Hepatocyte (in vitro differentiated cells): ENCODE results near the gene MRPS27. TPM values are rescaled to one million over a fixed set of nuclear protein-coding genes. Genes with fewer than 3 reads are reported as not detected.

Source experiments
- DNase-seq: peaks from one replicate; pipeline ENCODE4 v3.0.0-alpha.2; 2016; ENCODE audit warnings: low spot score
- H2AFZ ChIP-seq: fragments of 200-600 bp; sonication (generic); 2 replicates; pipeline ENCODE4 v1.6.0; 2016; ENCODE audit warnings: antibody characterized with exemption, mild to moderate bottlenecking
- H3K27ac ChIP-seq: fragments of 200-600 bp; sonication (generic); 2 replicates; pipeline ENCODE4 v1.5.1; 2016; ENCODE audit warnings: mild to moderate bottlenecking
- H3K27me3 ChIP-seq: fragments of 200-600 bp; sonication (generic); 2 replicates; pipeline ENCODE4 v1.6.1; 2016
- H3K36me3 ChIP-seq: fragments of 200-600 bp; sonication (generic); replicated peaks from 2 replicates; pipeline ENCODE4 v1.5.1; 2016; ENCODE audit warnings: low read depth; ENCODE audit not compliant: insufficient read depth
- H3K4me1 ChIP-seq: fragments of 200-600 bp; sonication (generic); 2 replicates; pipeline ENCODE4 v1.5.1; 2016; ENCODE audit warnings: mild to moderate bottlenecking, moderate library complexity; ENCODE audit not compliant: insufficient read depth
- H3K4me2 ChIP-seq: fragments of 200-600 bp; sonication (generic); 2 replicates; pipeline ENCODE4 v1.6.0; 2016
- H3K4me3 ChIP-seq: fragments of 200-600 bp; sonication (generic); 2 replicates; pipeline ENCODE4 v1.5.1; 2016; ENCODE audit warnings: mild to moderate bottlenecking
- H3K79me2 ChIP-seq: fragments of 200-600 bp; sonication (generic); 2 replicates; pipeline ENCODE4 v1.6.0; 2017; ENCODE audit warnings: mild to moderate bottlenecking
- H3K9me2 ChIP-seq: fragments of 200-600 bp; sonication (generic); replicated peaks from 2 replicates; pipeline ENCODE4 v1.6.0; 2017; ENCODE audit warnings: mild to moderate bottlenecking; ENCODE audit not compliant: insufficient read depth
- H3K9me3 ChIP-seq: fragments of 200-600 bp; sonication (generic); 2 replicates; pipeline ENCODE4 v1.5.1; 2016; ENCODE audit warnings: low read depth, mild to moderate bottlenecking
- H4K20me1 ChIP-seq: fragments of 200-600 bp; sonication (generic); 2 replicates; pipeline ENCODE4 v1.6.0; 2016; ENCODE audit warnings: mild to moderate bottlenecking; ENCODE audit not compliant: insufficient read depth, poor library complexity, severe bottlenecking
- EZH2 ChIP-seq: fragments of 200-600 bp; sonication (generic); IDR thresholded peaks from 2 replicates; pipeline ENCODE4 v1.6.1; 2016; ENCODE audit warnings: antibody characterized with exemption, mild to moderate bottlenecking, borderline replicate concordance
- EZH2phosphoT487 ChIP-seq: fragments of 200-600 bp; sonication (generic); IDR thresholded peaks from one replicate; pipeline ENCODE4 v1.6.1; 2018; ENCODE audit warnings: antibody characterized with exemption, mild to moderate bottlenecking, low read depth, moderate library complexity; ENCODE audit not compliant: unreplicated experiment, severe bottlenecking
- WGBS: methylation state at CpG from one replicate; pipeline ENCODE4 v1.1.6; 2016; ENCODE audit warnings: low lambda C conversion rate; ENCODE audit errors: missing lambda C conversion rate; 5-methylcytosine and 5-hydroxymethylcytosine counted together
- polyA plus RNA-seq: library from polyadenylated mRNA; unstranded; fragments of >200 nt; fragmentation: Nextera tagmentation; extraction: Ambion mirVana; gene quantifications from 2 replicates; pipeline ENCODE4 v1.2.1, GENCODE V29; 2016
- total RNA-seq: library from RNA; depleted of rRNA; stranded (reverse); fragments of >200 nt; gene quantifications from 2 replicates; pipeline ENCODE4 v1.2.3, GENCODE V29; 2014
- TF ChIP-seq, protein P1 (sequence below): fragments of 200-600 bp; sonication (generic); IDR thresholded peaks from 2 replicates; pipeline ENCODE4 v1.5.1; 2016; ENCODE audit warnings: antibody characterized with exemption, mild to moderate bottlenecking; ENCODE audit not compliant: poor library complexity

The MRPS27 gene
- total and polyA plus RNA-seq, 2 experiments from 2014 or later = 35.6 to 63.5 TPM

GRCh38 chr5:72268260-72268659, 51.8 kb downstream of the MRPS27 start:
- no peaks in the 10 kb centered on the region for H4K20me1 ChIP-seq
- H2AFZ ChIP-seq = no peak overlapping the region
- no peak overlapping the region for H3K27ac ChIP-seq
- H3K4me1 ChIP-seq = no peaks in the 10 kb centered on the region
- DNase-seq = no peak
- no peaks in the 10 kb centered on the region for H3K36me3 ChIP-seq
- H3K4me2 ChIP-seq = no peak overlapping the region
- no peak overlapping the region for H3K4me3 ChIP-seq
- 84% methylated on average over 2 of the region's 2 CpGs for WGBS
- no peaks in the 10 kb centered on the region for H3K27me3 ChIP-seq
- TF ChIP-seq EZH2 (no peak), EZH2phosphoT487 (no peak)
- TF ChIP-seq, protein P1, sequence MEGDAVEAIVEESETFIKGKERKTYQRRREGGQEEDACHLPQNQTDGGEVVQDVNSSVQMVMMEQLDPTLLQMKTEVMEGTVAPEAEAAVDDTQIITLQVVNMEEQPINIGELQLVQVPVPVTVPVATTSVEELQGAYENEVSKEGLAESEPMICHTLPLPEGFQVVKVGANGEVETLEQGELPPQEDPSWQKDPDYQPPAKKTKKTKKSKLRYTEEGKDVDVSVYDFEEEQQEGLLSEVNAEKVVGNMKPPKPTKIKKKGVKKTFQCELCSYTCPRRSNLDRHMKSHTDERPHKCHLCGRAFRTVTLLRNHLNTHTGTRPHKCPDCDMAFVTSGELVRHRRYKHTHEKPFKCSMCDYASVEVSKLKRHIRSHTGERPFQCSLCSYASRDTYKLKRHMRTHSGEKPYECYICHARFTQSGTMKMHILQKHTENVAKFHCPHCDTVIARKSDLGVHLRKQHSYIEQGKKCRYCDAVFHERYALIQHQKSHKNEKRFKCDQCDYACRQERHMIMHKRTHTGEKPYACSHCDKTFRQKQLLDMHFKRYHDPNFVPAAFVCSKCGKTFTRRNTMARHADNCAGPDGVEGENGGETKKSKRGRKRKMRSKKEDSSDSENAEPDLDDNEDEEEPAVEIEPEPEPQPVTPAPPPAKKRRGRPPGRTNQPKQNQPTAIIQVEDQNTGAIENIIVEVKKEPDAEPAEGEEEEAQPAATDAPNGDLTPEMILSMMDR = no peak
- no peaks in the 10 kb centered on the region for H3K9me2 ChIP-seq
- peaks cover 7% of the 10 kb centered on the region for H3K79me2 ChIP-seq
- H3K9me3 ChIP-seq = no peaks in the 10 kb centered on the region

DNA sequence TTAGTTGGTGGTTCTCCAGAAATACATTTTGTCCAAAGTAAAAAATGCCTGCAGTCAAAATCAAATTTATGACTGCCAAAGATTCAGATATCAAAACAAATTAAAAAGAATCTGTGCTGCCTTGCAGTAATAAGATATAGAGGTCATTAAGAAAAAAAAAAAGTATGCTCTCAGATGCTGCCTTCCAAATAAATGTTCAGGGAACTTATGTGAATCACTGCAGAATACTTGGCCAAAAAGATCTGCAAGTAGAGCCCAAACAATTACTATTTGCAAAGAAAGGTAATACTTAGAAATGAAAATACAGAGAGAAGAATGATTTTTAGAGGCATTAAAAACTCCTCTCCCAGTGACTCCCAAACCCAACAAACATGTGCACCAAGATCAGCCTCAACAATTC, 52.4 kb downstream of the MRPS27 start:
- no peak overlapping the region for H2AFZ ChIP-seq
- no peaks in the 10 kb centered on the region for H3K36me3 ChIP-seq
- no peaks in the 10 kb centered on the region for H3K27me3 ChIP-seq
- no peaks in the 10 kb centered on the region for H3K9me2 ChIP-seq
- no peak overlapping the region for H3K4me2 ChIP-seq
- H3K4me3 ChIP-seq = no peak overlapping the region
- H4K20me1 ChIP-seq = no peaks in the 10 kb centered on the region
- no peaks in the 10 kb centered on the region for H3K4me1 ChIP-seq
- H3K9me3 ChIP-seq = no peaks in the 10 kb centered on the region
- no peak for TF ChIP-seq EZH2
- H3K79me2 ChIP-seq = peaks cover 7% of the 10 kb centered on the region
- H3K27ac ChIP-seq = no peak overlapping the region
- no peak for DNase-seq

GRCh38 chr5:72266862-72267261, 53.2 kb downstream of the MRPS27 start:
- Histone ChIP-seq H3K9me2 (no peaks in the 10 kb centered on the region), H3K36me3 (no peaks in the 10 kb centered on the region), H2AFZ (no peak overlapping the region), H3K27ac (no peak overlapping the region), H3K4me3 (no peak overlapping the region), H4K20me1 (no peaks in the 10 kb centered on the region), H3K4me2 (no peak overlapping the region), H3K79me2 (peaks cover 7% of the 10 kb centered on the region), H3K4me1 (no peaks in the 10 kb centered on the region), H3K9me3 (no peaks in the 10 kb centered on the region), H3K27me3 (no peaks in the 10 kb centered on the region)
- 79% methylated on average over 2 of the region's 2 CpGs for WGBS
- no peak for DNase-seq
- TF ChIP-seq, protein P1 = no peak
- no peak for TF ChIP-seq EZH2phosphoT487
- no peak for TF ChIP-seq EZH2

DNA sequence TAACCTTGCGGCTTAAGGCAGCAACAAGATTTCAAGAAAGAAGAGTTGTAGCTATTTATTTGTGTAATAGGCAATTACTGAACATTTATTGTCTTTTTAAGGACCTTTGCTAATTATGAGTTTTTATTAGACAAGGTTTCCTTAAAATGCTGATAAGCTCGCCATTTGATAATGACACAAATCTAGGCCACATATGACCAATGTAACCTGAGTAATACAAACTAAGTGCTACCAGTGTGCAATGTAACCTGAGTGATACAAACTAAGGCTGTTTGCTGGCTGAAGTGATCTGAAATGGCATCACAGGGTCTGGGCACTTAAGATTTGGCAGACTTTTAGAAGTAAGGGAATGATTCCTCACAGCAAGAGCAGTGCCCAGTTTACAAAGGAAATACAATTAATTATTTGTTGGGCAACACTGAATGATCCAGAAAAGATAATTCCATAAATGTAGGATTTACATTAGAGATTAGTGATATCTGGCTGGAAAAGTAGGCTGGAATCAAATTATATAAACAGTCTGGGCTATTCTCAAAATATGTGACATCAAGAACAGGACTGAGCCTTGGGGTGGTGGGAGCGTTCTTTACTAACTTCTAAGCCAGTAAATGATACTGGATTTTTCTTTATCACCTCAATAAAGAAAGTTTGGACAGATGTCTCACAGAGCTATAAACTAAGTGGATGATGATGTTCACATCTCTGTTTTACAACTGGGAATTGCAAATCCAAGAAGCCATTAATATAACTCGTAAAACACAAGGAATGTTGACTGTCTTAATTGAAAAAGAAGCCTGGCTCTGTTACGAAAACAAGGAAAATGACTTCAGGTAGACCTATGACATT, 54.8 kb downstream of the MRPS27 start:
- no peaks in the 10 kb centered on the region for H3K9me3 ChIP-seq
- no peaks in the 10 kb centered on the region for H3K9me2 ChIP-seq
- TF ChIP-seq EZH2phosphoT487 (no peak), EZH2 (no peak)
- TF ChIP-seq, protein P1 = no peak
- H4K20me1 ChIP-seq = no peaks in the 10 kb centered on the region
- H2AFZ ChIP-seq = no peak overlapping the region
- H3K4me2 ChIP-seq = no peak overlapping the region
- H3K4me3 ChIP-seq = no peak overlapping the region
- H3K27me3 ChIP-seq = no peaks in the 10 kb centered on the region
- no peaks in the 10 kb centered on the region for H3K36me3 ChIP-seq
- H3K79me2 ChIP-seq = peaks cover 4% of the 10 kb centered on the region
- H3K27ac ChIP-seq = peak overlapping the region; percentile 21
- no peaks in the 10 kb centered on the region for H3K4me1 ChIP-seq
- 66% methylated on average over 5 of the region's 5 CpGs for WGBS
- no peak for DNase-seq
